Measurements from ENCODE around the gene NHERF1.

The NHERF1 gene

GRCh38 chr17:74725111-74725510 lies 23.3 kb upstream of the NHERF1 start:
- TF ChIP-seq CTCF (IDR thresholded peaks at IDR 0.05; ENCODE audit: low read depth, low read length, missing control alignments) = no peak
- no peak for DNase-seq (ENCODE audit: low read depth)
- no peak overlapping the region for H3K4me3 ChIP-seq (ENCODE audit: low read depth, low read length)

- DNase-seq (ENCODE audit: low read depth) = no peak
- no peak for TF ChIP-seq CTCF (IDR thresholded peaks at IDR 0.05; ENCODE audit: low read depth, low read length, missing control alignments)
- H3K4me3 ChIP-seq (ENCODE audit: low read depth, low read length) = no peak overlapping the region
These were observed 20.3 kb upstream of the NHERF1 start for GRCh38 chr17:74728033-74728701.

GRCh38 chr17:74728702-74729075 lies 19.7 kb upstream of the NHERF1 start:
- DNase-seq (ENCODE audit: low read depth) = no peak
- H3K4me3 ChIP-seq (ENCODE audit: low read depth, low read length) = no peak overlapping the region
- TF ChIP-seq CTCF (IDR thresholded peaks at IDR 0.05; ENCODE audit: low read depth, low read length, missing control alignments) = no peak

GRCh38 chr17:74729368-74729767 lies 19.1 kb upstream of the NHERF1 start:
- no peak for DNase-seq (ENCODE audit: low read depth)
- no peak for TF ChIP-seq CTCF (IDR thresholded peaks at IDR 0.05; ENCODE audit: low read depth, low read length, missing control alignments)
- H3K4me3 ChIP-seq (ENCODE audit: low read depth, low read length) = no peak overlapping the region

GRCh38 chr17:74729866-74730265 lies 18.6 kb upstream of the NHERF1 start:
- no peak overlapping the region for H3K4me3 ChIP-seq (ENCODE audit: low read depth, low read length)
- DNase-seq (ENCODE audit: low read depth) = no peak
- TF ChIP-seq CTCF (IDR thresholded peaks at IDR 0.05; ENCODE audit: low read depth, low read length, missing control alignments) = no peak

GRCh38 chr17:74730491-74731346 lies 17.7 kb upstream of the NHERF1 start:
- DNase-seq (ENCODE audit: low read depth) = no peak
- H3K4me3 ChIP-seq (ENCODE audit: low read depth, low read length) = no peak overlapping the region
- no peak for TF ChIP-seq CTCF (IDR thresholded peaks at IDR 0.05; ENCODE audit: low read depth, low read length, missing control alignments)

- no peak for TF ChIP-seq CTCF (IDR thresholded peaks at IDR 0.05; ENCODE audit: low read depth, low read length, missing control alignments)
- H3K4me3 ChIP-seq (ENCODE audit: low read depth, low read length) = no peak overlapping the region
- no peak for DNase-seq (ENCODE audit: low read depth)
These were observed 17.2 kb upstream of the NHERF1 start for GRCh38 chr17:74731347-74731605.
